GM18909 (cell line): ENCODE measurements around the gene KRTAP5-1.

Experiments used
- ATAC-seq: cut with Tn5 transposase; IDR thresholded peaks from one replicate; pipeline ENCODE4 v1.9.1; 2021; ENCODE audit warnings: mild to moderate bottlenecking; ENCODE audit not compliant: unreplicated experiment, poor library complexity

KRTAP5-1 gene

GRCh38 chr11:1573077-1573902 lies 11.8 kb downstream of the KRTAP5-1 start:
- ATAC-seq: no peak

GRCh38 chr11:1572197-1573076 lies 12.6 kb downstream of the KRTAP5-1 start, which contains the start of gene DUSP8:
Gene DUSP8, minus strand, starts transcription at chr11:1572271. Its CDS starts 6,445 bp downstream, at chr11:1565826.
- peak; percentile 64 for ATAC-seq

- ATAC-seq: peak; percentile 3
Measured at GRCh38 chr11:1571760-1572196, 13.3 kb downstream of the KRTAP5-1 start.

- no peak for ATAC-seq
Measured at GRCh38 chr11:1570896-1571759, 14.0 kb downstream of the KRTAP5-1 start.

GRCh38 chr11:1570531-1570895 lies 14.6 kb downstream of the KRTAP5-1 start:
- ATAC-seq: no peak

- no peak for ATAC-seq
Measured at GRCh38 chr11:1570001-1570453, 15.1 kb downstream of the KRTAP5-1 start.

- no peak for ATAC-seq
Measured at GRCh38 chr11:1569251-1569780, 15.8 kb downstream of the KRTAP5-1 start.

- ATAC-seq: no peak
Measured at GRCh38 chr11:1568441-1568911, 16.6 kb downstream of the KRTAP5-1 start.

- ATAC-seq: no peak
Measured at GRCh38 chr11:1567721-1568100, 17.4 kb downstream of the KRTAP5-1 start.

- no peak for ATAC-seq
Measured at GRCh38 chr11:1567052-1567720, 17.9 kb downstream of the KRTAP5-1 start.

GRCh38 chr11:1566381-1567051 lies 18.6 kb downstream of the KRTAP5-1 start:
- ATAC-seq: no peak

- no peak for ATAC-seq
Measured at GRCh38 chr11:1565904-1566247, 19.2 kb downstream of the KRTAP5-1 start.

GRCh38 chr11:1565173-1565903 lies 19.7 kb downstream of the KRTAP5-1 start:
- ATAC-seq: no peak

- ATAC-seq: no peak
Measured at GRCh38 chr11:1564535-1565172, 20.4 kb downstream of the KRTAP5-1 start.

GRCh38 chr11:1563697-1564534 lies 21.2 kb downstream of the KRTAP5-1 start:
- ATAC-seq: no peak

GRCh38 chr11:1563149-1563638 lies 21.9 kb downstream of the KRTAP5-1 start:
- ATAC-seq: no peak
